Gastroesophageal sphincter (tissue), 4 donors: ENCODE results near the gene CENPL. TPM values are rescaled to one million over a fixed set of nuclear protein-coding genes. Genes with fewer than 3 reads are reported as not detected.

Source experiments
- ATAC-seq: fragments of 150-250 bp; one replicate; pipeline ENCODE4 v1.9.1; 2016; ENCODE audit warnings: mild to moderate bottlenecking, moderate library complexity
- H3K27ac ChIP-seq, 4 donors: fragments of 200-600 bp; sonication (generic) in 3 of 4; 1 replicate in 3 of 4; 2 replicates in 1 of 4; pipeline ENCODE4 v1.5.1; 2016 to 2019
- H3K27me3 ChIP-seq: fragments of 200-600 bp; sonication (generic); one replicate; pipeline ENCODE4 v1.5.1; 2019
- H3K36me3 ChIP-seq, 2 donors: fragments of 200-600 bp; sonication (generic); one replicate each; pipeline ENCODE4 v1.5.1; 2019; ENCODE audit warnings: control low read depth in 1 of 2
- H3K4me1 ChIP-seq, 3 donors: fragments of 200-600 bp; sonication (generic); 1 replicate in 2 of 3; 2 replicates in 1 of 3; pipeline ENCODE4 v1.5.1; 2016 to 2019; ENCODE audit warnings: control low read depth in 2 of 3
- H3K4me3 ChIP-seq, 2 donors: fragments of 200-600 bp; sonication (generic); one replicate each; pipeline ENCODE4 v1.5.1; 2019; ENCODE audit warnings: mild to moderate bottlenecking in 1 of 2, moderate library complexity in 1 of 2
- H3K9me3 ChIP-seq, 3 donors: fragments of 200-600 bp; sonication (generic); one replicate each; pipeline ENCODE4 v1.5.1; 2017 to 2019; ENCODE audit warnings: control low read depth in 2 of 3
- EP300 ChIP-seq: sonication (generic); formaldehyde crosslinking; IDR thresholded peaks from one replicate; pipeline ENCODE4 v1.6.1; 2017; ENCODE audit warnings: antibody characterized with exemption, mild to moderate bottlenecking
- POLR2A ChIP-seq, 2 donors: fragments of 450-650 bp; IDR thresholded peaks; one replicate each; pipeline ENCODE4 v1.6.1; 2017; ENCODE audit warnings: antibody characterized with exemption in 2 of 2, mild to moderate bottlenecking in 2 of 2, moderate library complexity in 1 of 2
- POLR2AphosphoS5 ChIP-seq: sonication (generic); formaldehyde crosslinking; IDR thresholded peaks from one replicate; pipeline ENCODE4 v1.6.1; 2017; ENCODE audit warnings: antibody characterized with exemption
- WGBS, 2 donors: methylation state at CpG; one replicate each; pipeline ENCODE4 v1.1.5; 2018; ENCODE audit warnings: low coverage in 1 of 2; 5-methylcytosine and 5-hydroxymethylcytosine counted together
- total RNA-seq, 4 donors: library from RNA; depleted of rRNA; stranded (reverse); fragments of >200 nt; gene quantifications; one replicate each; pipeline ENCODE4 v1.1.0, GENCODE V29; 2016
- TF ChIP-seq, protein P1 (sequence below), 4 experiments: fragments of 200-600 bp in 2 of 4; fragments of 450-650 bp in 2 of 4; sonication (generic) in 1 of 4; IDR thresholded peaks; one replicate each; pipeline ENCODE4 v1.5.1; 2017 to 2019; ENCODE audit warnings: antibody characterized with exemption in 4 of 4, mild to moderate bottlenecking in 2 of 4, moderate library complexity in 2 of 4

Gene CENPL
- total RNA-seq, 4 donors from 2014 or later = 4.8 to 6.5 (median 6.2) TPM

- no peak overlapping the region for H3K27ac ChIP-seq
- H3K36me3 ChIP-seq = peaks cover 0 to 20% of the 10 kb centered on the region in 2 donors
- H3K9me3 ChIP-seq = no peaks in the 10 kb centered on the region
- ATAC-seq = no peak
- no peak overlapping the region for H3K4me3 ChIP-seq
- no peak for TF ChIP-seq POLR2AphosphoS5
- TF ChIP-seq, protein P1, sequence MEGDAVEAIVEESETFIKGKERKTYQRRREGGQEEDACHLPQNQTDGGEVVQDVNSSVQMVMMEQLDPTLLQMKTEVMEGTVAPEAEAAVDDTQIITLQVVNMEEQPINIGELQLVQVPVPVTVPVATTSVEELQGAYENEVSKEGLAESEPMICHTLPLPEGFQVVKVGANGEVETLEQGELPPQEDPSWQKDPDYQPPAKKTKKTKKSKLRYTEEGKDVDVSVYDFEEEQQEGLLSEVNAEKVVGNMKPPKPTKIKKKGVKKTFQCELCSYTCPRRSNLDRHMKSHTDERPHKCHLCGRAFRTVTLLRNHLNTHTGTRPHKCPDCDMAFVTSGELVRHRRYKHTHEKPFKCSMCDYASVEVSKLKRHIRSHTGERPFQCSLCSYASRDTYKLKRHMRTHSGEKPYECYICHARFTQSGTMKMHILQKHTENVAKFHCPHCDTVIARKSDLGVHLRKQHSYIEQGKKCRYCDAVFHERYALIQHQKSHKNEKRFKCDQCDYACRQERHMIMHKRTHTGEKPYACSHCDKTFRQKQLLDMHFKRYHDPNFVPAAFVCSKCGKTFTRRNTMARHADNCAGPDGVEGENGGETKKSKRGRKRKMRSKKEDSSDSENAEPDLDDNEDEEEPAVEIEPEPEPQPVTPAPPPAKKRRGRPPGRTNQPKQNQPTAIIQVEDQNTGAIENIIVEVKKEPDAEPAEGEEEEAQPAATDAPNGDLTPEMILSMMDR (IDR thresholded peaks at IDR 0.05) = no peak
- TF ChIP-seq POLR2A (IDR thresholded peaks at IDR 0.05) = no peak
- TF ChIP-seq EP300 = no peak
- no peaks in the 10 kb centered on the region for H3K27me3 ChIP-seq
- no peaks in the 10 kb centered on the region for H3K4me1 ChIP-seq
Measured at GRCh38 chr1:173798078-173798477, 26.6 kb downstream of the CENPL start.

GRCh38 chr1:173789841-173790240 is 34.8 kb downstream of the CENPL start:
- Histone ChIP-seq H3K4me1 (no peaks in the 10 kb centered on the region), H3K36me3 (peaks cover 0 to 47% of the 10 kb centered on the region in 2 donors), H3K4me3 (no peak overlapping the region), H3K27ac (no peak overlapping the region), H3K9me3 (no peaks in the 10 kb centered on the region), H3K27me3 (no peaks in the 10 kb centered on the region)
- ATAC-seq = no peak
- 85 to 100% methylated on average over 2 of the region's 2 CpGs for WGBS, 2 donors
- TF ChIP-seq EP300 (no peak), POLR2A (IDR thresholded peaks at IDR 0.05) (no peak), POLR2AphosphoS5 (no peak)
- TF ChIP-seq, protein P1 (IDR thresholded peaks at IDR 0.05) = no peak

- Histone ChIP-seq H3K4me1 (no peaks in the 10 kb centered on the region), H3K4me3 (no peak overlapping the region), H3K9me3 (no peaks in the 10 kb centered on the region), H3K27ac (no peak overlapping the region), H3K36me3 (peaks cover 9 to 95% of the 10 kb centered on the region in 2 donors), H3K27me3 (no peaks in the 10 kb centered on the region)
- no peak for TF ChIP-seq EP300
- no peak for TF ChIP-seq POLR2A (IDR thresholded peaks at IDR 0.05)
- TF ChIP-seq POLR2AphosphoS5 = no peak
- TF ChIP-seq, protein P1 (IDR thresholded peaks at IDR 0.05) = no peak
- ATAC-seq = no peak
- 92 to 94% methylated on average over 6 to 7 of the region's 7 CpGs for WGBS, 2 donors
Measured at GRCh38 chr1:173784997-173785396, 39.7 kb downstream of the CENPL start.

- TF ChIP-seq EP300 (no peak), POLR2AphosphoS5 (no peak), POLR2A (IDR thresholded peaks at IDR 0.05) (no peak)
- H3K9me3 ChIP-seq = peaks cover 0 to 11% (median 0%) of the 10 kb centered on the region in 3 donors
- no peak overlapping the region for H3K27ac ChIP-seq
- peaks cover 9 to 99% of the 10 kb centered on the region in 2 donors for H3K36me3 ChIP-seq
- no peak for ATAC-seq
- H3K4me1 ChIP-seq = no peaks in the 10 kb centered on the region
- WGBS, 2 donors = 94 to 100% methylated on average over 4 of the region's 4 CpGs
- no peaks in the 10 kb centered on the region for H3K27me3 ChIP-seq
- H3K4me3 ChIP-seq = no peak overlapping the region
Measured at GRCh38 chr1:173779936-173780335, 44.7 kb downstream of the CENPL start.

GRCh38 chr1:173775578-173776226 is 49.0 kb downstream of the CENPL start:
- Histone ChIP-seq H3K27me3 (no peaks in the 10 kb centered on the region), H3K4me3 (no peak overlapping the region), H3K36me3 (peaks cover 0 to 70% of the 10 kb centered on the region in 2 donors), H3K4me1 (peaks cover 0 to 5% (median 0%) of the 10 kb centered on the region in 3 donors), H3K9me3 (peaks cover 0 to 11% (median 0%) of the 10 kb centered on the region in 3 donors), H3K27ac (no peak overlapping the region)
- ATAC-seq = no peak
- 90 to 96% methylated on average over 3 to 5 of the region's 5 CpGs for WGBS, 2 donors
- no peak for TF ChIP-seq POLR2AphosphoS5
- TF ChIP-seq, protein P1 (IDR thresholded peaks at IDR 0.05) = no peak
